H1 (cell line): ENCODE data around the gene PATJ. TPM values are rescaled to one million over a fixed set of nuclear protein-coding genes. Genes with fewer than 3 reads are reported as not detected.

Experiments
- FOSL1 ChIP-seq: IDR thresholded peaks from 2 replicates; pipeline ENCODE4 v1.6.1; 2011; ENCODE audit warnings: mild to moderate bottlenecking, low read depth, low read length, moderate library complexity; ENCODE audit not compliant: insufficient read depth
- SUZ12 ChIP-seq: fragments of 200-600 bp; sonication (generic); IDR thresholded peaks from 2 replicates; pipeline ENCODE4 v1.6.1; 2012; ENCODE audit warnings: mild to moderate bottlenecking, inconsistent platforms, low read length, moderate library complexity, mixed read lengths
- TCF12 ChIP-seq: IDR thresholded peaks from 2 replicates; pipeline ENCODE4 v1.6.1; 2011; ENCODE audit warnings: low read depth, mild to moderate bottlenecking, low read length
- polyA plus RNA-seq, 7 experiments: library from polyadenylated mRNA; depleted of rRNA in 3 of 7; stranded (reverse) in 5 of 7; unstranded in 2 of 7; fragments of >200 nt in 5 of 7; fragments of 200-250 nt in 2 of 7; gene quantifications; 1 replicate in 5 of 7; 2 replicates in 1 of 7; 4 replicates in 1 of 7; pipeline versions ENCODE4 v1.2.1 to v1.2.3, GENCODE V29; 2011 to 2013; ENCODE audit warnings: missing spikeins in 2 of 7, mixed read lengths in 2 of 7
- total RNA-seq: library from RNA; stranded (reverse); fragmentation: NEBNext Ultra II Directional; extraction: Animal tissue kit (Norgen Biotek cat#: 25700); gene quantifications from 2 replicates; pipeline ENCODE4 v1.2.1, GENCODE V29; 2021

The PATJ gene
- total and polyA plus RNA-seq, 2 of the 8 experiments (the other 6 are each of a cell fraction or from before 2014, with no cell fraction given): 8.2 to 55.6 TPM

DNA sequence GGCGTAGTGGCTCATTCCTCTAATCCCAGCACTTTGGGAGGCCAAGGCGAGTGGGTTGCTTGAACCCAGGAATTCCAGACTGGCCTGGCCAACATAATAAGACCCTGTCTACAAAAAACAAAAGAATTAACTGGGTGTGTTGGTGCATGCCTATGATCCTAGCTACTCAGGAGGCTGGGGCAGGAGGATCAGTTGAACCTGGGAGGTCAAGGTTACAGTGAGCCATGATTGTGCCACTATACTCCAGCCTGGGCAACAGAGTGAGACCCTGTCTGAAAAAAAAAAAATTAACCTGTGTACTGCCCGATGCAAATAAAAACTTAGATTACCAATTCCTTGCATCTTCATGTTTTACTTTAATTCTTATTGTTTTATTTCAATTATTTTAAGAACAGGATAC lies 193.2 kb downstream of the PATJ start (continued):
- no peak for TF ChIP-seq FOSL1
- no peak for TF ChIP-seq SUZ12
- TF ChIP-seq TCF12: no peak
- TF ChIP-seq, all 59 proteins: peak for 0
